A673 (cell line): Measurements from ENCODE around the gene FRY. TPM values are rescaled to one million over a fixed set of nuclear protein-coding genes. Genes with fewer than 3 reads are reported as not detected.

ENCODE experiments used
- BruUV-seq: library from RNA; stranded (reverse); fragments of 400-500 nt; replicated peaks from 2 replicates; lab custom pipeline; 2021; lab: Mats Ljungman, UMichigan
- CTCF ChIA-PET: fragments of 300-600 bp; sonication (Branson Sonifier 250); formaldehyde crosslinking; loops from one replicate; lab custom pipeline; 2022; ENCODE audit warnings: antibody characterized with exemption; lab: Charles Lee
- POLR2A ChIA-PET: fragments of 300-600 bp; sonication (Branson Sonifier 250); formaldehyde crosslinking; loops from one replicate; lab custom pipeline; 2022; ENCODE audit warnings: antibody characterized with exemption; ENCODE audit not compliant: low non-redundant PET; lab: Charles Lee
- DNase-seq: peaks from one replicate; pipeline ENCODE4 v3.0.0-alpha.2; 2015; ENCODE audit warnings: low spot score
- H3K27ac ChIP-seq: fragments of 200-600 bp; sonication (generic); 2 replicates; pipeline ENCODE4 v1.5.1; 2016; ENCODE audit warnings: mixed run types, low read depth, mild to moderate bottlenecking, mixed read lengths, antibody characterized with exemption, low read length; ENCODE audit not compliant: poor library complexity, severe bottlenecking
- H3K27me3 ChIP-seq: fragments of 200-600 bp; sonication (generic); replicated peaks from 2 replicates; pipeline ENCODE4 v1.6.1; 2017; ENCODE audit warnings: mixed run types, low read depth, mild to moderate bottlenecking, mixed read lengths, antibody characterized with exemption, low read length; ENCODE audit not compliant: insufficient read depth, poor library complexity
- H3K36me3 ChIP-seq: fragments of 200-600 bp; sonication (generic); 2 replicates; pipeline ENCODE4 v1.6.1; 2016; ENCODE audit warnings: mixed run types, mild to moderate bottlenecking, mixed read lengths, antibody characterized with exemption, low read length; ENCODE audit not compliant: insufficient read depth, poor library complexity, severe bottlenecking
- H3K4me1 ChIP-seq: fragments of 200-600 bp; sonication (generic); 2 replicates; pipeline ENCODE4 v1.6.1; 2017; ENCODE audit warnings: mixed run types, mild to moderate bottlenecking, mixed read lengths, antibody characterized with exemption, low read length; ENCODE audit not compliant: insufficient read depth, poor library complexity, severe bottlenecking
- H3K4me3 ChIP-seq: fragments of 200-600 bp; sonication (generic); 2 replicates; pipeline ENCODE4 v1.5.1; 2016; ENCODE audit warnings: low read depth, mixed run types, mild to moderate bottlenecking, mixed read lengths, low read length; ENCODE audit not compliant: poor library complexity, severe bottlenecking
- H3K9me3 ChIP-seq: fragments of 200-600 bp; sonication (generic); 2 replicates; pipeline ENCODE4 v1.6.1; 2016; ENCODE audit warnings: mixed run types, low read depth, mild to moderate bottlenecking, mixed read lengths, antibody characterized with exemption, low read length; ENCODE audit not compliant: poor library complexity, severe bottlenecking
- CTCF ChIP-seq: fragments of 300-800, 200-600 bp; sonication (generic); conservative IDR thresholded peaks from 2 replicates; pipeline ENCODE4 v1.5.1; 2017; ENCODE audit warnings: low read depth, mild to moderate bottlenecking, antibody characterized with exemption, low read length, moderate library complexity, mixed read lengths
- EZH2 ChIP-seq: fragments of 200-600 bp; sonication (generic); IDR thresholded peaks from 2 replicates; pipeline ENCODE4 v1.6.1; 2017; ENCODE audit warnings: borderline replicate concordance, low read depth, mild to moderate bottlenecking, mixed read lengths, antibody characterized with exemption, low read length; ENCODE audit not compliant: poor library complexity, severe bottlenecking
- intact Hi-C: fragments of 100-400 bp; cut with micrococcal nuclease; formaldehyde crosslinking; loops from one replicate; pipeline ENCODE4 v1.10.0; 2022; ENCODE audit not compliant: unreplicated experiment
- total RNA-seq: library from RNA; stranded (reverse); gene quantifications from 2 replicates; pipeline ENCODE4 v1.2.3, GENCODE V29; 2021

Gene FRY
- total RNA-seq, 1 experiment from 2014 or later = 0.58 TPM

DNA sequence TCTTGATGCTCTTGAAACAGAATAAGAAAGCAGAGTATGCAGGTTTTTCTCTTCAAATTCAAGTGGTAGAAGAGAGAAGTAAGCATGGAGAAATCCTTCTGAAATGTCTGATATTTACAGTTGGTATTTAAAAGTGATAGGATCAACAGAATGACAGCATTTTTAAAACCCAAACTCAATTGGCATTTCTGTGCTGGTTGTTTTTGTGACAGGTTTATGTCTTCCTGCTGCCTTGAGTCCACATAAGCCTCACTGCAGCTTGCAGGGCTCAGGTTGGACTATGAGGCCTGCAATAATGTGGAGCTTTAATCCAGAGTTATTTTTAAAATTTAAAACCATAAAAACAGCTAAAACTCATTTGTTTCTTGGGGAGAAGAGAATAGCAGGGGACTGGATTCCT is 178.5 kb downstream of the FRY start:
- ChIA-PET POLR2A (no interaction called here), CTCF (no interaction called here)
- no peak for DNase-seq
- H3K4me1 ChIP-seq = peaks cover 13% of the 10 kb centered on the region
- TF ChIP-seq CTCF (no peak), EZH2 (no peak)
- no peaks in the 10 kb centered on the region for H3K36me3 ChIP-seq
- intact Hi-C loops = no loop called here
- H3K4me3 ChIP-seq = no peak overlapping the region
- H3K27ac ChIP-seq = no peak overlapping the region
- no TSS peak for BruUV-seq
- no peaks in the 10 kb centered on the region for H3K9me3 ChIP-seq
- no peaks in the 10 kb centered on the region for H3K27me3 ChIP-seq

DNA sequence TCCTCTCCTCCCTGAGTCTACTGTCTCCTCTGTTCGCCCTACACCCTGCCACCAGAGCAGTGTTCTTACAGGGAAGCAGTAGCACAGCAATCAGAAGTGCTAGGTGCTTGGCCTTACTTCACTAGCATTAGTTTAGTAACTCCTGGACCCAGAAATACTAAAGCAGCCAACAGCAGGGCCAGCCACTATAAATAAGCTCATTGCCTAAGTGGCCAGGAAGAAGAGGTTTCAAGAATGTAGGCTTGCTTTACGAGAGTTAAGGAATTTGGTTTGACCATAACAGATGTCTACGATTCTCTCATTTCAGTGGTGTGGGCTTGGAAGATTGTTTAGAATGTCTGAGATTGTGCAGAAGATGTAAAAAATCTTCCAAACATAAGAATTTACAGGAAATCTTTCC is 180.2 kb downstream of the FRY start:
- intact Hi-C loops = no loop called here
- no TSS peak for BruUV-seq
- ChIA-PET POLR2A (no interaction called here), CTCF (no interaction called here)
- DNase-seq = no peak
- Histone ChIP-seq H3K27ac (no peak overlapping the region), H3K4me3 (no peak overlapping the region), H3K36me3 (no peaks in the 10 kb centered on the region), H3K27me3 (no peaks in the 10 kb centered on the region), H3K9me3 (no peaks in the 10 kb centered on the region), H3K4me1 (no peaks in the 10 kb centered on the region)
- TF ChIP-seq CTCF (no peak), EZH2 (no peak)

DNA sequence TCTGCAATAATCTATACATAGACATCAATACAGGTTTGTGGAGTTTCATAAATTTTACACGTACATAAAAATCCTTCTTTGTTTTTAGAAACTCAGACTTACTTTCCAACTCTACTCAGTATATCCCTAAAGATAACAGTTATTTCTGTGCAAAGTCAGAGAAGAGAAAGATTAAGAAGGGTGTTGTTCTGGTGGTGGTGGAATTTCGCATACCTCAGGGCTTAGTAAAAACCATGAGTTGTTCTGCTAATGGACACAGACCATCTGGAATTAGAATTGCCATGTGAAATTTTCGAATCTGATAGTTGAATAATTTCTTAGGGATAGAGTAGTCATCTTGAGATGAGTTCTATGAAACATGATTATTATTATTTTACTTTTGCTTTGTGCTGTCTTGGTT is 180.8 kb downstream of the FRY start:
- no TSS peak for BruUV-seq
- intact Hi-C loops = no loop called here
- Histone ChIP-seq H3K27me3 (no peaks in the 10 kb centered on the region), H3K27ac (no peak overlapping the region), H3K4me3 (no peak overlapping the region), H3K9me3 (no peaks in the 10 kb centered on the region), H3K36me3 (no peaks in the 10 kb centered on the region), H3K4me1 (no peaks in the 10 kb centered on the region)
- CTCF ChIA-PET = no interaction called here
- TF ChIP-seq EZH2 (no peak), CTCF (no peak)
- POLR2A ChIA-PET = no interaction called here
- DNase-seq = no peak
